ENCODE measurements around the gene PRELID3B. TPM values are rescaled to one million over a fixed set of nuclear protein-coding genes. Genes with fewer than 3 reads are reported as not detected.

PRELID3B gene
- total and polyA plus RNA-seq, 2 of the 8 experiments (the other 6 are each of a cell fraction or from before 2014, with no cell fraction given) = 8.1 to 50.5 TPM

DNA sequence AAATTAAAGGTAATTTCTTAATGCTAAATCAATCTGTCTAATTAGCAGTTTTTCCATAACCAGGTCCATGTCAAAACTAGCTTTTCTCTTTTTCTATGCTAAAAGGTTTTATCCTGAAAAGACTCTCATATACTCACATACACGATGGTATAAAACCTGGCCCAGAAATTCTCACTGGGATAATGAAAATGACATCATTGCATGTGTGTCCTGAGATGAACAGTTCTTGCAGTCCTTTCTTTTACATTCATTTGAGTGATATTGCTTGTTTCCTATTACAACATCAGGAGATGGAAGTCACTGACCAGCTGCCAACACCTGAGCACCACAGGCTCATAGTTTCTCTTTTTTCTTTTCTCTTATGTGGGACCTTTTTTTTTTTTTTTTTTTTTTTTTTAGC is 7.9 kb upstream of the PRELID3B start:
- Histone ChIP-seq H3K4me1 (replicated peaks in 1 of 4; ENCODE audit: control insufficient read depth in 3 of 4, insufficient read depth in 4 of 4, low read length in 3 of 4) (no peaks in the 10 kb centered on the region), H3K79me1 (ENCODE audit: low read depth, low read length) (no peaks in the 10 kb centered on the region), H4K91ac (replicated peaks; ENCODE audit: insufficient read length, low read length) (no peak overlapping the region), H3K56ac (replicated peaks; ENCODE audit: insufficient read length, low read depth, low read length) (no peak overlapping the region), H3K79me2 (ENCODE audit: control insufficient read depth in 1 of 2, insufficient read depth in 2 of 2, low read length in 2 of 2) (no peaks in the 10 kb centered on the region), H2BK120ac (replicated peaks; ENCODE audit: low read depth, low read length) (no peak overlapping the region), H3K23ac (ENCODE audit: insufficient read length) (no peak overlapping the region), H2AK5ac (ENCODE audit: low read depth, low read length) (no peak overlapping the region), H3K36me3 (ENCODE audit: control insufficient read depth in 2 of 4, insufficient read depth in 4 of 4, low read length in 3 of 4) (no peaks in the 10 kb centered on the region), H3K4me2 (ENCODE audit: insufficient read depth in 1 of 2, low read depth in 2 of 2, low read length in 2 of 2) (no peak overlapping the region), H3K27ac (ENCODE audit: low read depth, low read length) (no peak overlapping the region), H4K8ac (ENCODE audit: extremely low read depth, insufficient read depth, low read length) (no peak overlapping the region), H2BK12ac (ENCODE audit: low read depth, low read length) (no peak overlapping the region), H2BK15ac (ENCODE audit: low read length) (no peak overlapping the region), H3K9me3 (ENCODE audit: insufficient read depth in 2 of 2, low read depth in 1 of 2, low read length in 1 of 2) (no peaks in the 10 kb centered on the region), H3K14ac (ENCODE audit: insufficient read length) (no peak overlapping the region), H3K9ac (replicated peaks in 1 of 4; ENCODE audit: extremely low read depth in 1 of 4, low read depth in 3 of 4, low read length in 3 of 4) (no peak overlapping the region), H2AFZ (ENCODE audit: low read length) (no peak overlapping the region), H3K4ac (replicated peaks; ENCODE audit: insufficient read length, low read depth, low read length) (no peak overlapping the region), H2BK20ac (ENCODE audit: low read length) (no peak overlapping the region), H3K18ac (ENCODE audit: extremely low read depth, low read length) (no peak overlapping the region), H2BK5ac (ENCODE audit: low read depth, low read length) (no peak overlapping the region), H4K20me1 (replicated peaks in 1 of 2; ENCODE audit: control insufficient read depth in 1 of 2, insufficient read depth in 2 of 2, low read length in 2 of 2) (no peaks in the 10 kb centered on the region), H3K23me2 (ENCODE audit: low read depth, low read length) (no peaks in the 10 kb centered on the region), H3K4me3 (ENCODE audit: extremely low read depth in 1 of 4, insufficient read depth in 2 of 4, low read depth in 3 of 4, low read length in 4 of 4) (no peak overlapping the region), H3K27me3 (replicated peaks in 1 of 4; ENCODE audit: control insufficient read depth in 3 of 4, extremely low read depth in 1 of 4, insufficient read depth in 3 of 4, low read length in 3 of 4) (no peaks in the 10 kb centered on the region), H4K5ac (ENCODE audit: insufficient read length, low read depth, low read length) (no peak overlapping the region)
- no peak for FAIRE-seq
- POLR2A ChIA-PET (ENCODE audit: partially characterized antibody) = interaction anchor here (1.7 kb wide), 1 partner anchor 10 kb away, joined by 3 read pairs; no protein-coding TSS in a partner anchor
- CTCF ChIA-PET (ENCODE audit: partially characterized antibody) = interaction anchor here (0.9 to 1.5 kb wide), 2 partner anchors 9 to 157 kb away, joined by 3 read pairs; no protein-coding TSS in a partner anchor
- 83% methylated on average over 1 of the region's 1 CpG; no CpG with 5 or more reads in 1 of the 2 experiments for WGBS, 2 experiments (ENCODE audit: extremely low coverage in 1 of 2, insufficient coverage in 1 of 2, insufficient read length in 1 of 2, insufficient replicate concordance in 2 of 2, low coverage in 1 of 2, low lambda C conversion rate in 2 of 2, missing lambda C conversion rate in 1 of 2)
- no peak for DNase-seq (ENCODE audit: low read depth in 1 of 2, low spot score in 2 of 2)
- no peak for TF ChIP-seq SIRT6 (IDR thresholded peaks at IDR 0.05; ENCODE audit: low read length)
- no peak for TF ChIP-seq RBBP5 (IDR thresholded peaks at IDR 0.05; ENCODE audit: borderline replicate concordance, low read depth, low read length)
- TF ChIP-seq BRCA1 (IDR thresholded peaks at IDR 0.05; ENCODE audit: low read depth, low read length) = no peak
- TF ChIP-seq CHD2 (IDR thresholded peaks at IDR 0.05; ENCODE audit: low read length) = no peak
- TF ChIP-seq HDAC6 (IDR thresholded peaks at IDR 0.05; ENCODE audit: low read depth, low read length) = no peak
- TF ChIP-seq MAFK (IDR thresholded peaks at IDR 0.05; ENCODE audit: low read depth, low read length) = no peak
- no peak for TF ChIP-seq RXRA (IDR thresholded peaks at IDR 0.05; ENCODE audit: insufficient read depth, low read depth, low read length)
- no peak for TF ChIP-seq RNF2 (IDR thresholded peaks at IDR 0.05; ENCODE audit: borderline replicate concordance, low read depth, low read length, missing control alignments, poor library complexity, severe bottlenecking)
- TF ChIP-seq TBP (IDR thresholded peaks at IDR 0.05; ENCODE audit: low read depth, low read length) = no peak
- no peak for TF ChIP-seq HDAC2 (IDR thresholded peaks at IDR 0.05; ENCODE audit: borderline replicate concordance in 1 of 2, low read depth in 2 of 2, low read length in 2 of 2)
- TF ChIP-seq BACH1 (IDR thresholded peaks at IDR 0.05; ENCODE audit: low read length) = no peak
- no peak for TF ChIP-seq EZH2 (IDR thresholded peaks at IDR 0.05; ENCODE audit: low read depth, low read length, severe bottlenecking)
- no peak for TF ChIP-seq E2F6 (IDR thresholded peaks at IDR 0.05)
- TF ChIP-seq NRF1 (IDR thresholded peaks at IDR 0.05; ENCODE audit: low read depth, low read length) = no peak
